ENCODE data around the gene BABAM1.

DNA sequence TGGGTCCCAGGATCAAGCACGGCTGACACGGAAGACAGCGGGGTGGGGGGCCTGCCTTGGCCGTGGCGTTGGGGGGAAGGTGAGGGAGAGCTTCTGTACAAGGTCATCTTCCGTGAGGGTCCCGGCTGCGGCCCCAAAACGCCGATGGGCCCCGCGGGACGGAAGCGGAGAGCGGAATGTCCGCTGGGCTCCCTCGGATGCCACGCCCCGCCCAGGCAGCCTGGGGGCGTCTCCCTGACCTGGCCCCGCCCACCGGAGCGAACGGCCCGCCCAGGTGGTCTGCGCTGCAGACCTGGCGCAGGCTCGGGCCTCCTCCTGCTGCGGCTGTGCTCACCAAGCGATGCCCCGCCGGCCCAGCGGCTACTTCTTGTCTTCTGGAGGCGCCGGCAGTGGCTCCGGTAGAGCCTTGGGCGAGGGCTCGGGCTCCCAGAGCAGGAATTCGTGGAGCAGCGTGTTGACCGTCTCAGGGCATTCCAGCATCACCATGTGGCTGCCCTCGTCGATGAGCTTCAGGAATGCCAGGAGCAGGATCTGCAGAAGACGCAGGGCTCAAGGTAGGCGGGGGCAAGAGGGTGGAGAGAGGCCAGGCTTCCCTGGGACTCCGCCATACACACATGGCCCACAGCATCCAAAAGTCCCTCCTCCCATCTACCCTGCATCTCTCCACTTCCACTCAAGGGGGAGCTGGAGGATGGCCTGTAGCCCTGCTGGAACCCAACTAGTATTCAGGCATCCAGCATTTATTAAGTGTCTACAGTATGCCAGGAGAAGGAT is 25.2 kb downstream of the BABAM1 start:
- TF ChIP-seq, protein P1, sequence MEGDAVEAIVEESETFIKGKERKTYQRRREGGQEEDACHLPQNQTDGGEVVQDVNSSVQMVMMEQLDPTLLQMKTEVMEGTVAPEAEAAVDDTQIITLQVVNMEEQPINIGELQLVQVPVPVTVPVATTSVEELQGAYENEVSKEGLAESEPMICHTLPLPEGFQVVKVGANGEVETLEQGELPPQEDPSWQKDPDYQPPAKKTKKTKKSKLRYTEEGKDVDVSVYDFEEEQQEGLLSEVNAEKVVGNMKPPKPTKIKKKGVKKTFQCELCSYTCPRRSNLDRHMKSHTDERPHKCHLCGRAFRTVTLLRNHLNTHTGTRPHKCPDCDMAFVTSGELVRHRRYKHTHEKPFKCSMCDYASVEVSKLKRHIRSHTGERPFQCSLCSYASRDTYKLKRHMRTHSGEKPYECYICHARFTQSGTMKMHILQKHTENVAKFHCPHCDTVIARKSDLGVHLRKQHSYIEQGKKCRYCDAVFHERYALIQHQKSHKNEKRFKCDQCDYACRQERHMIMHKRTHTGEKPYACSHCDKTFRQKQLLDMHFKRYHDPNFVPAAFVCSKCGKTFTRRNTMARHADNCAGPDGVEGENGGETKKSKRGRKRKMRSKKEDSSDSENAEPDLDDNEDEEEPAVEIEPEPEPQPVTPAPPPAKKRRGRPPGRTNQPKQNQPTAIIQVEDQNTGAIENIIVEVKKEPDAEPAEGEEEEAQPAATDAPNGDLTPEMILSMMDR (IDR thresholded peaks at IDR 0.05) = peak; percentile 44 to 70 (median 54)
- TF ChIP-seq EP300 (IDR thresholded peaks at IDR 0.05) = no peak
- TF ChIP-seq POLR2A (IDR thresholded peaks at IDR 0.05) = no peak
